Measurements from ENCODE around the gene CEP55. TPM values are rescaled to one million over a fixed set of nuclear protein-coding genes. Genes with fewer than 3 reads are reported as not detected.

CEP55 gene
- 2.7 and 36.9 TPM in 2 replicates for total RNA-seq (ENCODE audit: low replicate concordance)

DNA sequence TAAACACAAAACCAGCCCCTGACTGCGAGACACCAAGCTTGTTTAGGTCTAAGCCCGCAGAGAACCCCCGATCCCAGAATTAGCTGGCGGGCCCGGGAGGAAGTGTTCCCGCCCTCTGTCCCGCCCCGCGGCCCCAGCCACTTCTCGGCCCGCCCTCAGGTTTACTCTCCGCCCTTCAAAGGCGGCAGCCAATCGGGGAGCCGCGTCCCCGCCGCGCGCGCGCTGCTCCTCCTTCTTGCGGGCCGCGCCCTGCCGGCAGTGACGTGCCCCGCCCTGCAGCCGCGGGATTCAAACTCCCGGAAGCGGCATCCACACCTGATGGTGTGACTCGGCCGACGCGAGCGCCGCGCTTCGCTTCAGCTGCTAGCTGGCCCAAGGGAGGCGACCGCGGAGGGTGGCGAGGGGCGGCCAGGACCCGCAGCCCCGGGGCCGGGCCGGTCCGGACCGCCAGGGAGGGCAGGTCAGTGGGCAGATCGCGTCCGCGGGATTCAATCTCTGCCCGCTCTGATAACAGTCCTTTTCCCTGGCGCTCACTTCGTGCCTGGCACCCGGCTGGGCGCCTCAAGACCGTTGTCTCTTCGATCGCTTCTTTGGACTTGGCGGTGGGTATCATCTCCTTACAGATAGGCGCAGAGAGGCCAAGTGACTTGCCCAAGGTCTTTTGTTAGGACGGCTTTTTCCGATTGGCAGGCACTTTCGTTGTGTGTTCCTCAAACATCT lies at the start of gene CEP55:
CEP55 (plus strand) TSS at position 291 of the 720 bp plus-strand sequence. CDS start 3,440 bp downstream, outside the sequence.
- TF ChIP-seq, protein P1, sequence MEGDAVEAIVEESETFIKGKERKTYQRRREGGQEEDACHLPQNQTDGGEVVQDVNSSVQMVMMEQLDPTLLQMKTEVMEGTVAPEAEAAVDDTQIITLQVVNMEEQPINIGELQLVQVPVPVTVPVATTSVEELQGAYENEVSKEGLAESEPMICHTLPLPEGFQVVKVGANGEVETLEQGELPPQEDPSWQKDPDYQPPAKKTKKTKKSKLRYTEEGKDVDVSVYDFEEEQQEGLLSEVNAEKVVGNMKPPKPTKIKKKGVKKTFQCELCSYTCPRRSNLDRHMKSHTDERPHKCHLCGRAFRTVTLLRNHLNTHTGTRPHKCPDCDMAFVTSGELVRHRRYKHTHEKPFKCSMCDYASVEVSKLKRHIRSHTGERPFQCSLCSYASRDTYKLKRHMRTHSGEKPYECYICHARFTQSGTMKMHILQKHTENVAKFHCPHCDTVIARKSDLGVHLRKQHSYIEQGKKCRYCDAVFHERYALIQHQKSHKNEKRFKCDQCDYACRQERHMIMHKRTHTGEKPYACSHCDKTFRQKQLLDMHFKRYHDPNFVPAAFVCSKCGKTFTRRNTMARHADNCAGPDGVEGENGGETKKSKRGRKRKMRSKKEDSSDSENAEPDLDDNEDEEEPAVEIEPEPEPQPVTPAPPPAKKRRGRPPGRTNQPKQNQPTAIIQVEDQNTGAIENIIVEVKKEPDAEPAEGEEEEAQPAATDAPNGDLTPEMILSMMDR (IDR thresholded peaks at IDR 0.05; ENCODE audit: insufficient read depth, low read length), result no peak
- H3K4me3 ChIP-seq (ENCODE audit: low read depth, low read length), result peak within 1 kb of the TSS; percentile 80
- peak; percentile 85 for DNase-seq (ENCODE audit: low read depth)

DNA sequence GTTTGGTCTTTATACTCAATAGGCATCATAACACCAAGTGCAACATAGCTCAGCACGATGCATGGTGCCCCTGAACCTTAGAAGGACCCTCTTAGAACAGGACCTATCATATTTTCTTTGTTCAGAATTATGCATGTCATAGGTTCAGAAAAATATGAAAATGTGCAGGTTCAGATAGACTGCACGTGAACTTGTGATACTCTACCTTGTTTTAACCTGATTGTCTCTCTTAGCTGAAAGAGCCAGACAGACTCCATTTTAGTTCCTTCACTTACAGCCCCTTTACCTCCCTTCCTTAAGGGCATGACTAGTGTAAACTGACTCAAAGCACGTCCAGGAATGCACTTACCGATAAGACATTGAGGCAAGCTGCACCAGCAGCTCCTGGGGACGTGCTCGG lies 49.4 kb upstream of the CEP55 start:
- DNase-seq (ENCODE audit: low read depth), result no peak
- TF ChIP-seq, protein P1 (IDR thresholded peaks at IDR 0.05; ENCODE audit: insufficient read depth, low read length), result no peak
- H3K4me3 ChIP-seq (ENCODE audit: low read depth, low read length), result no peak overlapping the region

DNA sequence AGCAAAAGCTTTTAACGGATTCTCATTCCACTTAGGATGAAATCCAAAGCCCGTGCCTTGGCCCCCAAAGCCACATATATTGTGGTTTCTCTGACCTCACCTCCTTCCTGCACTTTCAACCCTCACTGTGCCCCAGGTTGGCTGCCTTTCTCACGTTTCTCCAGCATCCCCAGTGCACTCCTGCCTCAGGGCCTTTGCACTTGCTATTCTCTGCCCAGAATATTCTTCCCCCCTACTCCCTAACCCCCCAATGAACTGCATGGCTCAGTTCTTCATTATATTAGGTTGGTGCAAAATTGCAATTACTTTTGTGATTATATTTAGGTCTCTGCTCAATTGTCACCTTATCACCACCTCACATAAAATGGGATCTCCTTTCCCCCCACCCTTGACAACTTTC lies 48.4 kb upstream of the CEP55 start:
- no peak for DNase-seq (ENCODE audit: low read depth)
- no peak overlapping the region for H3K4me3 ChIP-seq (ENCODE audit: low read depth, low read length)
- TF ChIP-seq, protein P1 (IDR thresholded peaks at IDR 0.05; ENCODE audit: insufficient read depth, low read length), result no peak

DNA sequence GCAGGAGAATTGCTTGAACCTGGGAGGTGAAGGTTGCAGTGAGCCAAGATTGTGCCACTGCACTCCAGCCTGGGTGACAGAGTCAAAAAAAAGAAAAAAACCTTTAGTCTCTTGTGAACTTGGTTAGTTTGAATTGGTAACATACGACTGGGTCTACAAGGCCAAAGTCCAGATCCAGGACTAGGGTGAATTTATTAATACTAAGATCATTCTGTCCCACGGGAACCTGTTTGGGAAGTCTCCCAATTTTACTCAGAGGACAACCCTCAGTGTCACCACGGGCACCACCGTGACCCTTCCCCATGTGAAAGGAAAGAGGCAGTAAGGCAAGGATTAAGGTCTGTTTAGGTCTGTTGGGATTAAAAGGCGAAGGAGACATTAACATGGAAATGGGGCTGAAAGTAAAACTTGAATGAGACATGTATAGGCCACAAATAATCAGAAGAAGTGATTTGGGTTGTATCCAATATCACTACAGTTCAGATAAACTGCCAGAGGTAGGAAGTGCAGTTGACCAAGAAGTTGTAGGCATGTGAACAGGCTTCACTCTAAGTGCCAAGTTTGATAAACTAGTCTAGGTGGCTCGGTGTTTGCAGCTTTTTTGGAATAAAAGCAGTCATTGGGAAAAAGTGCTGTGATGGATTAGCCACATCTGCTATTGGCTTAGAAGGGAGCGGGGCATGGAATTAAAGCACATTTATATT lies 45.0 kb upstream of the CEP55 start:
- TF ChIP-seq, protein P1 (IDR thresholded peaks at IDR 0.05; ENCODE audit: insufficient read depth, low read length), result no peak
- no peak for DNase-seq (ENCODE audit: low read depth)
- no peak overlapping the region for H3K4me3 ChIP-seq (ENCODE audit: low read depth, low read length)

DNA sequence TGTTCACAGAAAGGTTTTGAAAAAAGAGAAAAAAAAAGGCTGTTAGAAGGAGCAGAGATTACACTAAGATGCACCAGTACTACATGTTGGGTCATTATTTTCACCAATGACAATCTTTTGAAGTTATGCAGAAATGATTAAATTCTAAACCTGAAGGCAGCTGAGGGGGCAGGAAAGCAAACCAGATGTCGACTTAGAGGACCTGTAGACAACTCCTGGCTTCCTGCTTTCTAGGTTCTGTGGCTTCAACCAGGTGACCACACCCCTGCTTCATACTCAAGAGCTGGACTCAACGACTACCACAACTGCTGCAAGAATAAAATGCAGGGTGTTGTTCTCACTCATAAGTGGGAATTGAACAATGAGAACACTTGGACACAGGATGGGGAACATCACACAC lies 44.3 kb upstream of the CEP55 start:
- no peak overlapping the region for H3K4me3 ChIP-seq (ENCODE audit: low read depth, low read length)
- DNase-seq (ENCODE audit: low read depth), result no peak
- TF ChIP-seq, protein P1 (IDR thresholded peaks at IDR 0.05; ENCODE audit: insufficient read depth, low read length), result no peak

DNA sequence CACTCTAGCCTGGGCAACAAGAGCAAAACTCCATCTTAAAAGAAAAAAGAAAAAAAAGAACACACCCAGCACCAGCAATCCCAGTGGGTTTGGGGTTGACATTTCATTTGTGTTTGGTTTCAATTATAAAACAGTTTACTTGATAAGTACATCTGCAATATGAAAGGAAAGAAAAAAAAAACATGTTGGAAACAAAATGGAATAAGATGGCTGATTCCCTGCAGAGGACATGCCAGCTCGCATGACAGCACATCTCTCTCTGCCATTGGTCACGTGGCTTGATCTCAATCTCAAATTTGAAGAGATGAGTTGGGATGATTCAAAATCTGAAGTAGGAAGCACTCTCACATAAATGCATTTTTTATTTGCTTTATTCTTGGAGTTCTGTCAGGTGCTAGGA lies 42.3 kb upstream of the CEP55 start:
- no peak overlapping the region for H3K4me3 ChIP-seq (ENCODE audit: low read depth, low read length)
- TF ChIP-seq, protein P1 (IDR thresholded peaks at IDR 0.05; ENCODE audit: insufficient read depth, low read length), result no peak
- DNase-seq (ENCODE audit: low read depth), result no peak
